ENCODE measurements around the gene PIGX.

DNA sequence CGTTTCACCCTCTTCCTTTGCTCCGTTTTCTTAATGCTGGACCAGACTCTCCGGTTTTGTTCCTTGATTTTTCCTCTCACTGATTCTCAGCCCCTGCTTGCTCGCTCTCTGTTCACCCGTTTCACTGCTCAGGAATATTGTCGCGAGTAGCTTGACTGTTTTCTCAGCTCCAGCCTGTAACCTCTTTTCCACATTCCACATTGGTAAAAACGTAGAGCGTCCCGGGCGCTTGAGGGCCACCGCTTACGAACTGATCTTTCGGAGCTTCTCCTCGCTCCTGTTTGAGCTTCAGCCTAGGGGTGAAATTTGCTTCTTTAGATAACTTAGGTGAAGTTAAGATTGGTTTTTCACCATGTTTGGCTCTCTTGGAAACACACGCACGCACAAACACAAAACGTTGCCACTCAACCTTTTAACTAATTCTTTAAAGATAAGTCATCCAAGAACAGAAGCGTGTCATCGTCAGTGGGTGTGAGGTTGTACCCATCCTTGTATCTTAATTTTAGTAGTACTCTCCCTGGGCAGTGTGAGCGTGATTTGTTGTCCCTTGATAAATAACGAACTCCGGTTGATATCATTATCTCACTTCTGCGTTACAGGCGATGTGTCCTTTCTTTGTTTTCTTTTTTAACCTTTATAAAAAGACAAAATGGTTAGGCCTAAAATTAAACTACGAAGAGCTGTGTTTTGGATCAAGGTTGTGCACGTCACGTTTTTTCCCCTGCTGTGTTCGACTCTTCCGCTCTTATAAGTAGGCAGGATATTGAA is 28.5 kb downstream of the PIGX start:
- TF ChIP-seq SP1 (IDR thresholded peaks at IDR 0.05) (no peak), ARNT (IDR thresholded peaks at IDR 0.05) (no peak)
